GM18858 (cell line): Measurements from ENCODE around the gene PABPN1.
"Not testable (repeated sequence)": the region's sequence is repeated elsewhere in the genome, so short reads cannot be mapped to it uniquely, and the experiment has no call there.

Experiments used
- ATAC-seq: cut with Tn5 transposase; IDR thresholded peaks from one replicate; pipeline ENCODE4 v1.9.1; 2021; ENCODE audit not compliant: unreplicated experiment

The PABPN1 gene

GRCh38 chr14:23301288-23301968 lies 19.8 kb upstream of the PABPN1 start:
- ATAC-seq, result peak; percentile 67

DNA sequence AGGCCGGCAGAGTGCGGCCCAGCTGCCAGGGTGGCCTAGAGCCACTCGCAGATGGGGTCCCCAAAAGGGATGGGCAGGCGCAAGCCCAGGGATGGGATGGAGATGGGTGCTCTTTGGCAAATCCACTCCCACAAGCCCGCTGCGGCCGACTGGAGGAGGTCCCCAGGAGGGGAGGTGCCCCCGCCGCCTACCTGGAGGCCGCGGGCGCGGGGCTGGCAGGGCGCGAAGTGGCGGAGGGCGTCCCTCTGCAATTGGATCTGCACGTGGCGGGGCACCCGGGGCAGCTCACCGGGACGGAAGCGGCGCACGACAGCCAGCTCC lies 19.3 kb upstream of the PABPN1 start:
- ATAC-seq, result peak; percentile 4

DNA sequence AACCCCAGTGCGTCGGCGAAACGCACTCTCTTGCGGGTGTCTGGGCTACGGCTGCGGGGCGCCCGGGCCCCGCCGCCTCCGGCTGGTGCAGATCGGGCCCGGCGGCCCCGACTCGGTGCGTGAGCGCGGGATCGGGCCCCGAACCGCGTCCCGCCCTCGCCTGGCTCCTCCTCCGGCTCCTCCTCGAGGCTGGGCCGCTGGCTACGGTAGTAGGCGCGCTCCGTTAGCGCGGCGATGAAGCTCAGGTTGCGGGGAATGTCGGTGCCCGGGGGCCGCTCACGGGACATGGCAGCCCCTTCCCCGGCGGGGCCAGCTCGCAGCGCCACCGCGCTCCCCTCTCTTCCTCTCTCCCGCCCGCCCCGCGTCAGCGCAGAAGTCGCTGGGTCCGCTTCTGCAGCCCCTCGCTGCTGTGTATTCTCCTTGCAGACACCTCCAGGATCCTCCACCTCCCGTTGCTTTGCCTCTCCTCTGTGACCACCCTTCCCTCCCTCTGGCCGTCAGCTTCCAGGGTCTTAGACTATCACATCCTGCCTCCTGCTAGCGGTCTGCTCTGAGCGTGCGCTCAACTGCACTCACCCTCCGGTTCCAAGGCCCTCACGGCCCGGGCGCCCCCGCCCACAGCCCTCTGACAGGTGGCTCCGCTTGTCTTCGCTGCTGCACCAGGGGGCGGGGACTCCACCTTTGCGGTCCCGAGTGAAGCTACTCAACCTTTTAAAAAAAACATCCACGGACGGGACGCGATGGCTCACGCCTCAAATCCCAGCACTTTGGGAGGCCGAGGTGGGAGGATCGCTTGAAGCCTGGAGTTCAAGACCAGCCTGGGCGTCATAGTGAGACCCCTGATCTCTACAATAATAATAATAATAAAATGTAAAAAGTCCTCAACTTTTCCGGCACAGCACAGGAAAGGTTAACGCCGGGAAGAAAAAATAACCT lies 18.7 kb upstream of the PABPN1 start, which contains the start of gene PPP1R3E:
PPP1R3E (minus strand) TSS at position 570 of the 936 bp plus-strand sequence; CDS start at position 287, 283 bp downstream.
- peak; percentile 23 for ATAC-seq

DNA sequence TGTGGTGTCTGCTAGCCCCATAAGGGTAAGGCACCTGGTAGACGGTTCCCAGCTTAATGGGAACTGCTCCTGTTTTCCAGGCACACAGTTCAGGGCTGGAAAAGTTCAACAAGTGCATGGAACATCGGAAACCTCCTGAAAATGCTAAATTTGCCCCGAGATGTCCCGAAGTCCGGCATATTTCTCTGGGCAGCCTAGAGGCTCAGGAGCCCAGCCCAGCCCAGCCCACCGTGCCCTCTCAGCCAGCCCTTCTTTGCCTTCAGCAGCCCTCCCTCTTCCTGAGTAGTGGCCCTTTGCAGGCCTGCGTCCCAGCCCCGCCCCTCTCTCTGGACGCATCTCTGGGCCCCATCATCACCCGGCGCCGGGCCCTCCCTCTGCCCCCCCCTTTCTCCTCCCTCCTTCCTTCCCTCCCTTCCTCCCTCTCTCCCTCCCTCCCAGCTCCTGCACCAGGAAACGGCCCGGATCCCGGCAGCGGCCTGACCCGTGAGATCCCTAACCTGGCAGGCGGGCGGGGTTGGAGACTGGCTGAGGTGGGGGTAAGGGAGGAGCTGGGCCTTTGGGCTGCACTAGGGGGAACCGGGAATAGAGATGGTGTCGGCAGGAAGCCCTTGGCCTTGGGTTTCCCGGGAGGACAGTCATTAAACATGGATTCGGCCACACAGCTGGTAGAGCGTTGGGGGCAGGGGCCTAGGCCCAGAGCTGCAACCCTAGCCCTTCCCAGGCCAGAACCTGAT lies 14.7 kb upstream of the PABPN1 start, which contains the start of gene BCL2L2:
BCL2L2 (plus strand) TSS at position 422 of the 734 bp plus-strand sequence. CDS start 935 bp downstream, outside the sequence.
- no peak for ATAC-seq

DNA sequence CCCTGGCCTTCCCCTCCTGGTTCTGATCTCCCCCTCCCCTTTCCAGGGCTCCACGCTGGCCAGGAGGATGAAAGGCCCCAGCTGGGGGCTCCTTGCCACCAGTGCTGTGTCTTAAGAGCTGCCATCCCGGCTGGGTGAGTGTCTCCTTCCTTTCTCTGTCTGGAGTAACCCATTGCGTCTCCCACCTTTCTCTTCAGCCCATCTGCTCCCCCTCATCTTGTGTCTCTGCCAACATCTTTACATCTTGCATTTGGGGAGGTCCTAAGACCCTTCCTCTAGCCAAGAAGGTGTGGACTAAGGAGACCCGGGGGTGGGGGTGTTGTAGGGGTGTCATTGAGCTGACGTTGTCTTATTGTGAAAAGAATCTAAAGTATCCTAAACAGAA lies 14.1 kb upstream of the PABPN1 start:
- ATAC-seq, result no peak

GRCh38 chr14:23307687-23308644 lies 13.3 kb upstream of the PABPN1 start:
- ATAC-seq, result no peak

- ATAC-seq, result no peak
Observed at GRCh38 chr14:23308721-23309445, 12.4 kb upstream of the PABPN1 start.

DNA sequence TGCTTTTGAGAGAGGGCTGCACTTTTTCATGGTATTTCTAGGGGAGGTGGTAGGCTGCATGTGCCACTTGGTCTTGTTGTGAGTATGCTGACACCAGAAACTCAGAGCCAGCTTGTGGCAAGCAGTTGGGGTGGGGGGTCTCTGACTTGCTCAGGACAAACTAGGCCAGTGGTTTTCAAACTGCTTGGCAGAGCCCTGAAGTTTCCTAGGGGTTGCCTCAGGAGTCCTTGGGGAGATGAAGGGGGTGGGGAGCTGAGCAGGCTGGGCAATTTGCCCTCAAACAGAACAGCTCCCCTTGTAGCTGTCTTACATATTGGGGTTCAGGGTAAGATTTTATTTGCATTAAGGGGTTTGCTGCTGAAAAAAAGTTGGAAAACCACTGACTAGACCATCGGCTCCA lies 10.7 kb upstream of the PABPN1 start:
- ATAC-seq, result no peak

- ATAC-seq, result no peak
Observed at GRCh38 chr14:23316300-23316699, 5.0 kb upstream of the PABPN1 start.

GRCh38 chr14:23319746-23320583 lies 1.3 kb upstream of the PABPN1 start:
- ATAC-seq, result no peak

- no peak for ATAC-seq
Observed at GRCh38 chr14:23321572-23322547, 603 bp downstream of the PABPN1 start.

GRCh38 chr14:23322568-23323517 lies 1.6 kb downstream of the PABPN1 start:
- no peak for ATAC-seq

GRCh38 chr14:23323838-23324454 lies 2.7 kb downstream of the PABPN1 start:
- ATAC-seq, result no peak

DNA sequence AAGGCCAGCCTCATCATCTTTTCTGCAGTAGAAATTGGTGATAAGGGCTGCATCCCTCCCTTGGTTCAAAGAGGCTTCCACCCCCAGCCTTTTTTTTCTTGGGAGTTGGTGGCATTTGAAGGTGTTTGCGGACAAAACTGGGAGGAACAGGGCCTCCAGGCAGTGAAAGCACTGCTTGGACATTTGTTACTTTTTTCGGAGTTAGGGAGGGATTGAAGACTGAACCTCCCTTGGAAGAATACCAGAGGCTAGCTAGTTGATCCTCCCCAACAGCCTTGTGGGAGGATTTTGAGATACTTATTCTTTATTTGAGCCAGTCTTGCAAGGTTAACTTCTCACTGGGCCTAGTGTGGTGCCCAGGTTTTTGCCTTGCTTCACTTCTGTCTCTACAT lies 3.2 kb downstream of the PABPN1 start:
- no peak for ATAC-seq

DNA sequence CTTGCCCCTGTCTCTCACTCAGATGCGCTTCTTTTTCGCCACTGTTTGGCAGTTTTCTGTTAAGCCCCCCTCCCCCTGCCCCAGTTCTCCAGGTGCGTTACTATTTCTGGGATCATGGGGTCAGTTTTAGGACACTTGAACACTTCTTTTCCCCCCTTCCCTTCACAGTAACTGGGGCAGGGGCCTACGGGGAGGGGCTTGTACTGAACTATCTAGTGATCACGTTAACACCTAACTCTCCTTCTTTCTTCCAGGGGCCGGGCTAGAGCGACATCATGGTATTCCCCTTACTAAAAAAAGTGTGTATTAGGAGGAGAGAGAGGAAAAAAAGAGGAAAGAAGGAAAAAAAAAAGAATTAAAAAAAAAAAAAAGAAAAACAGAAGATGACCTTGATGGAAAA lies 3.7 kb downstream of the PABPN1 start:
- ATAC-seq, result no peak

DNA sequence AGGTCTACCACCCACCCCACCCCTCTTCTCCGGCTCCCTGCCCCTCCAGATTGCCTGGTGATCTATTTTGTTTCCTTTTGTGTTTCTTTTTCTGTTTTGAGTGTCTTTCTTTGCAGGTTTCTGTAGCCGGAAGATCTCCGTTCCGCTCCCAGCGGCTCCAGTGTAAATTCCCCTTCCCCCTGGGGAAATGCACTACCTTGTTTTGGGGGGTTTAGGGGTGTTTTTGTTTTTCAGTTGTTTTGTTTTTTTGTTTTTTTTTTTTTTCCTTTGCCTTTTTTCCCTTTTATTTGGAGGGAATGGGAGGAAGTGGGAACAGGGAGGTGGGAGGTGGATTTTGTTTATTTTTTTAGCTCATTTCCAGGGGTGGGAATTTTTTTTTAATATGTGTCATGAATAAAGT lies 4.5 kb downstream of the PABPN1 start:
- not testable (repeated sequence) for ATAC-seq
